ENCODE data around the gene TLR9.

DNA sequence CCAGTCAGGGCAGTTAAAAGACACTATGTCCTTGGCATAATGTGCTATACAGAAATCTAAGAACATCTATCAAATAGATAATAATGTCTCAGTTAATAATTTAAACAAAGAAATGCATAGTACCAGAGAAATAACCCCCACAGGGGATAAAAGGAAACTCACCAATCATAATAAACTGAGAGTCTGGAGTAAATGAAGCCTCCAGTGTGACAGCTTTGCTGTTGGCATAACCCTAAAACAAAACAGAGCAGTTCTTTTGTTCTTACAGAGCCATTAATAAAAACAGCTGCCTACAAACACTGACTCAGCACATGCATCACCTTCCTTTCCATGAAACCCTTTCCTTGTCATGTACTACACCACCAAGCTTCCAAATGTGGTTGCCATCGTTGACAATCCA, 33.6 kb upstream of the TLR9 start:
- TF ChIP-seq, protein P1, sequence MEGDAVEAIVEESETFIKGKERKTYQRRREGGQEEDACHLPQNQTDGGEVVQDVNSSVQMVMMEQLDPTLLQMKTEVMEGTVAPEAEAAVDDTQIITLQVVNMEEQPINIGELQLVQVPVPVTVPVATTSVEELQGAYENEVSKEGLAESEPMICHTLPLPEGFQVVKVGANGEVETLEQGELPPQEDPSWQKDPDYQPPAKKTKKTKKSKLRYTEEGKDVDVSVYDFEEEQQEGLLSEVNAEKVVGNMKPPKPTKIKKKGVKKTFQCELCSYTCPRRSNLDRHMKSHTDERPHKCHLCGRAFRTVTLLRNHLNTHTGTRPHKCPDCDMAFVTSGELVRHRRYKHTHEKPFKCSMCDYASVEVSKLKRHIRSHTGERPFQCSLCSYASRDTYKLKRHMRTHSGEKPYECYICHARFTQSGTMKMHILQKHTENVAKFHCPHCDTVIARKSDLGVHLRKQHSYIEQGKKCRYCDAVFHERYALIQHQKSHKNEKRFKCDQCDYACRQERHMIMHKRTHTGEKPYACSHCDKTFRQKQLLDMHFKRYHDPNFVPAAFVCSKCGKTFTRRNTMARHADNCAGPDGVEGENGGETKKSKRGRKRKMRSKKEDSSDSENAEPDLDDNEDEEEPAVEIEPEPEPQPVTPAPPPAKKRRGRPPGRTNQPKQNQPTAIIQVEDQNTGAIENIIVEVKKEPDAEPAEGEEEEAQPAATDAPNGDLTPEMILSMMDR (IDR thresholded peaks at IDR 0.05; ENCODE audit: borderline replicate concordance, extremely low read depth, low read length, poor library complexity, severe bottlenecking): no peak
- TF ChIP-seq EZH2 (IDR thresholded peaks at IDR 0.05; ENCODE audit: borderline replicate concordance, low read depth, low read length, severe bottlenecking): no peak

Data from DND-41 (cell line).